Raji (cell line): ENCODE measurements around the gene BTBD10.

Experiments
- POLR2A ChIP-seq: IDR thresholded peaks from 2 replicates; pipeline ENCODE4 v1.6.1; 2011; ENCODE audit warnings: low read depth, low read length, control low read depth; ENCODE audit not compliant: insufficient read depth

The BTBD10 gene

GRCh38 chr11:13462901-13463778 lies at the start of gene BTBD10:
TSS of gene BTBD10 (minus strand) at chr11:13463222. CDS start at chr11:13445124, 18,098 bp downstream.
- TF ChIP-seq POLR2A = peak; percentile 97

- TF ChIP-seq POLR2A = no peak
Measured at GRCh38 chr11:13503393-13503792, 40.4 kb upstream of the BTBD10 start.

- no peak for TF ChIP-seq POLR2A
Measured at GRCh38 chr11:13502492-13502891, 39.5 kb upstream of the BTBD10 start.

GRCh38 chr11:13495929-13496328 lies 32.9 kb upstream of the BTBD10 start, which contains the start of gene PTH:
TSS of gene PTH (minus strand) at chr11:13495997. CDS start at chr11:13492855, 3,142 bp downstream.
- no peak for TF ChIP-seq POLR2A

- TF ChIP-seq POLR2A = no peak
Measured at GRCh38 chr11:13494051-13494450, 31.0 kb upstream of the BTBD10 start.

GRCh38 chr11:13487661-13488030 lies 24.6 kb upstream of the BTBD10 start:
- TF ChIP-seq POLR2A = no peak

GRCh38 chr11:13486926-13487660 lies 24.1 kb upstream of the BTBD10 start:
- TF ChIP-seq POLR2A = no peak

- TF ChIP-seq POLR2A = no peak
Measured at GRCh38 chr11:13480198-13480597, 17.2 kb upstream of the BTBD10 start.

GRCh38 chr11:13479688-13480087 lies 16.7 kb upstream of the BTBD10 start:
- no peak for TF ChIP-seq POLR2A

- no peak for TF ChIP-seq POLR2A
Measured at GRCh38 chr11:13475091-13475490, 12.1 kb upstream of the BTBD10 start.

- TF ChIP-seq POLR2A = no peak
Measured at GRCh38 chr11:13473013-13473722, 10.1 kb upstream of the BTBD10 start.

GRCh38 chr11:13468750-13469149 lies 5.7 kb upstream of the BTBD10 start:
- no peak for TF ChIP-seq POLR2A

- TF ChIP-seq POLR2A = no peak
Measured at GRCh38 chr11:13465909-13466371, 2.9 kb upstream of the BTBD10 start.

GRCh38 chr11:13463779-13464290 lies 813 bp upstream of the BTBD10 start:
- no peak for TF ChIP-seq POLR2A

GRCh38 chr11:13462311-13462900 lies 616 bp downstream of the BTBD10 start:
- TF ChIP-seq POLR2A = no peak
